NOMO-1 (cell line): ENCODE data around the gene BRINP2.
"Not testable (repeated sequence)": the region's sequence is repeated elsewhere in the genome, so short reads cannot be mapped to it uniquely, and the experiment has no call there.

Experiments used
- DNase-seq, 2 experiments: peaks; one replicate each; lab custom pipeline; 2025; ENCODE audit not compliant: unreplicated experiment in 2 of 2; lab: John Stamatoyannopoulos, UW

BRINP2 gene

GRCh38 chr1:177306981-177307380, 136.2 kb downstream of the BRINP2 start:
- DNase-seq: no peak

DNA sequence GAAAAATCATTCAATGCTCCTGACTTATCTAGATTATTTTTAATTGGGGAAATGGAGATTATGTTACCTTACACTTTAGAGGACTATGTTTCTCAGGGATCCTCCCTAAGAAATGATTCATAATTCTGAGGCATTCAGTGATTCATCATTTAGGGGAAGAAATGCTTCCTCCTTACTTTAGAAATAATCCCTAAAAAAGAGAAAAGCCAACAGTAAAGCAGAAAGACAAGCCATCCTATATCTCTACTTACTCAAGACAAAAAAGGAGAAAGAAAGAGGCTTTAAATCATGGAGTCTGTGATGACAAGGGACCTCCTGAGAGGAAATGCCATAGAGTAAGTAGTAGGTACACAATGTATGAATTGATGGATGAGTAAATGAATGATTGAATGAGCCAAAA, 137.0 kb downstream of the BRINP2 start:
- DNase-seq: no peak

DNA sequence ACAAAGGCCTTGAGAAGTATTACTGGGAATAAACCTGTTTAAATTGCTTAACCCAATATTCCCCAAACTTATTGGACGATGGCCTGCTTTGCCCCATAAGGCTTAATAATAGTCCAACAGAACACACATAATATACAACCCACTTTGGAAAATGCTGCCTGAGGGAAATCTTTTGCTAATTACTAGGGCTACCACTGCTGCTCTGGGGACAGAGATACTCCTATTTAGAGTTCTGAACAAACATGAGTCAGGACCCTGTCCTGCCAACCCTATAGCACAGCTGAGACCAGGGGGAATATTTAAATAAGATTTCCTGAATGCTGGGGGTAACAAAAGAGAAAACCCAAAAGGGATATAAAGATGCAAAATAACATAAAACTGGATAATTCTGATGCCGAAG, 139.1 kb downstream of the BRINP2 start:
- no peak for DNase-seq

DNA sequence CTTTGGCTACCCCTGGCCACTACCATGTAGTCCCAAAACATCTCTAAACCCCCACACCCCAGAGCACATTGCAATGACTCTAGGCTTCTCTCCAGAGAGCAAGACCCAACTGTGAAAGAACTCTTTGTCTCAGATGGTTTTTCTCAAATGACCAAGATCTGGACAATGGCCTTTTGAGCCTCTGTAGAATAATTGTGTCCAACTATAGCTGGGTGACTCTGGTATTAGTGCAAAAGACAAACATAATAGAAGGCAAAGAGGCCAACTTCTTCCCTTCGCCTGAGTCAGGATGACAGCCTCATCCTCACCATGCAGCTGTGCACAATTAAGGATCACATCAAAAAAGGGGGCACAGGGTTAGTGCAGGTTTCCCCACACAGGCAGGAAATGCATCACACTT, 139.6 kb downstream of the BRINP2 start:
- DNase-seq: no peak

DNA sequence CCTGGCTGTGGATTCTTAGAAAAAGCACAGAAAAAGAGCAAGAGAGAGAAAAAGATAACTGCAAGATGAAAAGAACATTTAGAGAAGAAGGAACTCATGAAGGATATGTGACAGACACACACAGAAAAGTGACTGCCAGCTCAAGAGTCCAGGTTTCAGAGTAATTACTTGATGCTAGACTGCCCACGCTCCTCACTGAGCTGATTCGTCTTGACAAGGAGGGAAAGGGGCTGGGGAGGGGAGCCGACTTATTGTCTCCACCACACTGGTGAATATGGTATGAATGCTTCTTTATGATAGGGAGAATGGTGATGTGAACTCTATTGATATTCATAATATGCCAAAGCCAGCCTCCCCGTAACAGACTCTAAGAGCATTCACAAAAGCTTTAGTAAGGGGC, 140.4 kb downstream of the BRINP2 start:
- DNase-seq: no peak

GRCh38 chr1:177311586-177311985, 140.8 kb downstream of the BRINP2 start:
- DNase-seq: no peak

GRCh38 chr1:177315261-177315660, 144.5 kb downstream of the BRINP2 start:
- DNase-seq: no peak

DNA sequence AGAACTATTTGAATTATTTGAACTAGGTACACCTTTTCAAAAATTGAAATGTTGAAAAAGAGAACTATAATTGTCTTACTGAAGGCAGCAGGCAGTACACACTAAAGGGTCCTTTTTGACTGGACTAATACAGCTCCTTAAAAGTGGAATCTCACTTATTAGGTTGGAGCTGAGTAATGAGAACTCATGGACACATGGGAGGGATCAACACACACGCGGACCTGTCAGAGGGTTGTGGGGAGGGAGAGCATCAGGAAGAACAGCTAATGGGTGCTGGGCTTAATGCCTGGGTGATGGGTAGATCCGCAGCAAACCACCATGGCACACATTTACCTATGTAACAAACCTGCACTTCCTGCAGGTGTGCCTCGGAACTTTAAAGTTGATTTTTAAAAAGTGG, 145.0 kb downstream of the BRINP2 start:
- no peak for DNase-seq

GRCh38 chr1:177321434-177321833, 150.7 kb downstream of the BRINP2 start:
- not testable (repeated sequence) for DNase-seq

DNA sequence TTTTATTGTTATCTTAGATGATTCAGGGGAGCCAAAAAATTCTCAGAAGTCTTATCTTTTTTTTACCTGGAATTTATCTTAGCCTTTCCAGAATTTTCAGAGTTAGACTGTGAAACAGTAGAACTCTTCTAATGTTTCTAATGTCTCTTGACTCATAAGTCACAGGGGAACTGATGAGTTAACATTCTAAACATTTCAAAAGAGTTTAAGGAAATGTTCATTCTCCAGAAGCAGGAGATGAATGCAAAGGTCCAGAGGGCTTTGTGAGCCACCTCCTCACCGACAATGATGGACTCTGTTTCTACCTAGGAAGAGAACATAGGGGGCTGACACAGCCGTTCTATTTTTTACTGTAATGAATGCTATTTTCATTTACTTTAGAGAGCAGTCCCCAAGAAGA, 157.5 kb downstream of the BRINP2 start:
- DNase-seq: no peak

GRCh38 chr1:177329871-177330270, 159.1 kb downstream of the BRINP2 start:
- no peak for DNase-seq
